Stimulated activated naive CD8-positive, alpha-beta T cell treated with anti-CD3 and anti-CD28 coated beads, Interleukin-15, Interleukin-2, amounts not matched to agents 100 U/mL and 50 U/mL, for 24 hours (primary cell): Measurements from ENCODE around the gene ERCC3.

Experiments
- ATAC-seq: fragments of 150-1000 bp; cut with Tn5 transposase; one replicate; pipeline ENCODE4 v1.10.0; 2021
- DNase-seq: peaks from one replicate; pipeline ENCODE4 v3.0.0; 2021

Gene ERCC3

GRCh38 chr2:127293748-127294562 is at the start of gene ERCC3:
ERCC3 (minus strand) TSS chr2:127294144; CDS start chr2:127294081, 63 bp downstream.
- peak; percentile 90 for DNase-seq
- ATAC-seq = peak; percentile 99

- DNase-seq (no peak), ATAC-seq (no peak)
Observed at GRCh38 chr2:127343277-127343676, 49.3 kb upstream of the ERCC3 start.

DNA sequence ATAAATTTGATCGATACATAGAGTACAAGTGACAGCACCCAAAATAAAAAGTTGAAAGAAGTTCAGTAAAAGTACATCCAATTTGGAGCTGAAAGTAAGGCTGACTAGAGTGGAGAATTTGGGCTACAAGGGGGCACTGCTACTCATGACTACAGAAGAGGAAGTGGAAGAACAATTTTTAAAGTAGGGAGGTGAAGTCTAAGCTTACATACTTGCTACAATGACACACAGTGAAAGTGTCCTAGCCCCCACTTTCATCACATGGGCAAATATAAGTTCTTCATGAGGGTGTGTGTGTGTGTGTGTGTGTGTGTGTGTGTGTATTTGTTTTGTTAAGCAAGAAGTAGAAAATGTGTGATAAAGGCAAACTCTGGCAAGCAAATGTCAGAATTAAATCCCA is 48.2 kb upstream of the ERCC3 start:
- no peak for DNase-seq

DNA sequence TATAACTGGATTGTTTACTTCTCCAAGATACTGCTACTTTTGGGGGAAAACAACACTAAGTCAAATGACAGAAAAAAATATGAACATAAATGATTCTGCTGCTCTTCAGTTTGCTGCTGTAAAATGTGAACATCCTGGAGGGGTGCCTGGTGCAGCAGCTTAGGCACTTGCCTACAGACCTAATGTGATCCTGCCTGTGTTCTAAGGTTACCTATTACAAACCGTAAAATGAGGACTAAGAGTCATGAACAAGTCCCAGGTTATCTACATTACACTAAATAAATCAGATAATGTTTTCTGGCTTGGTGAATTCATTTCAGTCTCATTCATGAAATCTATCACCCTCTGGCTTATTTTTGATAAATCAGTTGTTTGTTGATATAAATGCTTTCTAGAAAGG is 38.4 kb upstream of the ERCC3 start:
- ATAC-seq (no peak), DNase-seq (no peak)

More for the DNA sequence above, 48.2 kb upstream of the ERCC3 start:
- ATAC-seq = no peak

GRCh38 chr2:127330753-127331152 is 36.8 kb upstream of the ERCC3 start:
- no peak for ATAC-seq
- DNase-seq = no peak

DNA sequence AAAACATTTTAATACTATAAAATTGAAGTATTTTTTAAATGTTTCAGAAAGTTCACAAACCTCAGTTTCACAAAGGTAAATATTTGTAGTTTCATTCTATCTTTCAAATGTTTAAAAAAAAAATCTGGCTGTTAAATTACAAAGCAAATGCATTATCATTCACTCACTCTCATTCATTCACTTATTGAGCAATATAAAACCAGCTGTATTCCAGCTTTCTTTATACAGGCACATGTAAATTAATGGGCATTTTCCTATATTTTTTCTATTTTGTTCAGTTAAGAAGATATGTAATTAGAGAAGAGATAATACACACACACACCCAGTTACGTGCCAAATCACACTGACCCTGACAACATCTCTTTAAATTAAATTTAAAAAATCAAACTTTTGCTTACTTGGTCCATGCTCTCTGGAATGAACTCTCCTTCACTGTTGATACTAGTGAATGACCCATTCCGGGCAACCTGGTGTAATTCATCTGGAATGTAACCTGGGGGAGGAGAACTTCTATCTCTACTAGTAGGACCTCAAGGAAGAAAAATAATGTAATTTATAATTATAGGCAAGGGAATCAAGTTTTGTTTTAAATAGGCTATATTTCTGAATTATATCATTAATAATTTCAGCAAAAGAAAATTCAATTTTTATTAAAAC is 32.5 kb upstream of the ERCC3 start:
- no peak for DNase-seq
- no peak for ATAC-seq

GRCh38 chr2:127324635-127325034 is 30.7 kb upstream of the ERCC3 start:
- DNase-seq (no peak), ATAC-seq (no peak)

GRCh38 chr2:127321303-127321702 is 27.4 kb upstream of the ERCC3 start:
- DNase-seq (no peak), ATAC-seq (no peak)

- ATAC-seq (no peak), DNase-seq (no peak)
Observed at GRCh38 chr2:127320586-127321275, 26.8 kb upstream of the ERCC3 start.

DNA sequence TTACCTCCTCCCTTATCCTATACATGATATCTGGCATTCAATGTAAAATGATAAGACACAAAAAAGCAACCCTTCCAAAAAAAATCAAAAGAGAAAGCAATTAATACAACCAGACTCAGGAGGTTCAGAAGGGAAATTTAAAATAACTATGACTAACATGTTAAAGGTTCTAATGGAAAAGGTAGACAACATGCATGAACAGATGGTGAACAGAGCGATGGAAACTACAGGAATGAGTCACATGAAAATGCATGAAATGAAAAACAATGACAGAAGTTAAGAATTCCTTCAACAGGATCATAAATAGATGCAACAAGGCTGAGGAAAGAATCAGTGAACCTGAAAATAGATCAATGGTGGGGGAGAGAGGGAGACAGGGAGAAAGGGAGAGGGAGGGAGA is 26.1 kb upstream of the ERCC3 start:
- DNase-seq = no peak
- ATAC-seq = peak; percentile 59

DNA sequence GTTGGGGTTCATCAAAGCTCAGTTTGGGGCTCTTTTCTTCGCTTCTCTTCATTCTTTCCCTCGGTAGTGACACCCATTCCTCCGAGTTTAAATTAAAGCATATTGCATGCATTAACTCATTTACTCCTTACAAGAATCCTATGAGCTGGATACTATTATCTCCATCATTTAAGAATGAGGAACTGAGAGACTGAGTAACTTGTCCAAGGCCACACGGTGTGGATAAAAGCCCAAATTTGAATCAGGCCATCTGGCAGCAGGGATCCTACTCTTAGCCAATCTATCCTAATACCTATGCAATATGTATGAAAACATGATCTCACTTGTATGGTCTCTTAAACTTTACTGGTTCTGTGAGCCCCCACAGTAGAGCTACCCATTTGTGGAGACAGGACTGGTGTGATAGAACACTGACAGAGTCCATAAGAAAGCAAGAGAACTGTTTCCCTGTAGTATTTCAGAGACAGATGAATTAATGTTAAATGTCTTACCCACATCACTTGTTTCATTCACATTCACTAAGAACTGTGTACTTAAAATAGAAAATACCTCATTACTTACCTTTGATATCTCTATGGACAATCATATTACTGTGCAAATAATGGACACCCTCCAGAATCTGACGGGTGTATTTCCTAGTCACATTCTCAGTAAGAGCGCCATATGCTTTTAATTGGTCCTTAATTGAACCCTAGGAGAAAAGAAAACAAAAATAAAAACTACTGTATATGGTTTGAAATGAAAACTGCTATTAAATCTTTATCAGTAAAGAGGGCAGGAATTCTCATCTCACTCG is 20.4 kb upstream of the ERCC3 start:
- DNase-seq = no peak
- no peak for ATAC-seq

DNA sequence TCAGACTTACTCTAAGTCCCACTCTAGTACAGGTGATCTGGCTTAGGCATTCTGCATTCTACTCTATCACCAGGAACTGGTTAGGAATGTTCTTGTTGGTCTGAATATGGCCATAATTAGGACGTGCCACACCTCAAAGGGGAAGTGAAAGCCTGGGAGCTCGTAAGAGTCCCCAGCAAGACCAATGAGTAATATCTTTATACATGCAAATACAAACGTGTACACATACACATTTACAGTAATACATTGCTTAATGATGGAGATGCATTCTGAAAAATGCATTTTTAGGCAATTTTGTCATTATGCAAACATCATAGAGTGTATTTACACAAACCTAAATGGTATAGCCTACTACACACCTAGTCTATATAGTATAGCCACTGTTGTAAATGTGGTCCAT is 19.5 kb upstream of the ERCC3 start:
- ATAC-seq (no peak), DNase-seq (no peak)

- no peak for DNase-seq
- no peak for ATAC-seq
Observed at GRCh38 chr2:127310980-127311379, 17.0 kb upstream of the ERCC3 start.

GRCh38 chr2:127309468-127309867 is 15.5 kb upstream of the ERCC3 start:
- no peak for ATAC-seq
- no peak for DNase-seq

GRCh38 chr2:127308586-127309138 is 14.7 kb upstream of the ERCC3 start:
- ATAC-seq (no peak), DNase-seq (no peak)

DNA sequence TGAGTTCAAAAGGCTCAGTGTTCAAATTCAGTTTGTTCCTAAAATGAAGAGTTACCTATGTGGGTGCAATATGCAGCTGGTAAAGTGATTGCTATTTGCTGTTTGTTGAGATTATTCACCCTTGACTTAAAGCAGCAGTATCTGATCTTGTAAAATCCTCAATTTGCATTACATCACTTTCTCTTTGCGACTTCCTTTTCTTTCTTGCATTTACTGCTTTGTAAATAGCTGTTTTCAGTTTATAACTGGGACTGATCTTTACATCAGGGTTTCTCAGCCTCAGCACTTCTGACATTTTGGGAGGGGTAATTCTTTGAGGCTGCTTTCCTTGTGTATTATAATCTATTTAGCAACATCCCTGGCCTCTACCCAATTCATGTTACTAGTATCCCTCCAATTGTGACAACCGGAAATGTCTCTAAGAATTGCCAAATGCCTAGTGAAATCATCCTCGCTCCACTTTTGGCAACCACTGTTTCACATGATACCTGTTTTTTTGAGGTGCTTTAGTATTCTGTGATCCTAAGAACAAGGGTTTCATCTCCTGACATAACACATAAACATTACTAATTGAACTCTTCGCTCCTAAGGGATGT is 12.1 kb upstream of the ERCC3 start:
- DNase-seq (no peak), ATAC-seq (no peak)

- no peak for DNase-seq
- no peak for ATAC-seq
Observed at GRCh38 chr2:127302168-127302567, 8.2 kb upstream of the ERCC3 start.

GRCh38 chr2:127293386-127293747 is 577 bp downstream of the ERCC3 start:
- ATAC-seq = peak; percentile 12
- no peak for DNase-seq

DNA sequence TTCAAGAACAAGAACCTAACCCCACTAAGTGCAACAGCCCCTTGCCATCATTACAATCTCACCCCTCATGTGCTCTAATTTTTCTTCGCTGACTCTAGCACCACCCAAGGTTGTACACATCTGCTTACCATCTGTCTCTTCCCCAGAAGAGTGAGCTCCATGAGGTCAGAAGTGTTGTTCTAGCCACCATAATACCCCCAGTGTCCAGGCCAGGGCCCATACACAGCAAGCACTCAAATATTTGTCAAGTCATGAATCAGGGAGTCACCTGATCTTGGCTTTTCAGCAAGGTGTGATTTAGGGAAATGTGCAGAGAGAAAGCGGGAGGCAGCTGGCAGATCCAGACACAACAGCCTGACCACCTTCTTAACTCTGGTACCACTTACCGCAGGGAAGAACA is 5.7 kb downstream of the ERCC3 start:
- ATAC-seq (no peak), DNase-seq (no peak)

DNA sequence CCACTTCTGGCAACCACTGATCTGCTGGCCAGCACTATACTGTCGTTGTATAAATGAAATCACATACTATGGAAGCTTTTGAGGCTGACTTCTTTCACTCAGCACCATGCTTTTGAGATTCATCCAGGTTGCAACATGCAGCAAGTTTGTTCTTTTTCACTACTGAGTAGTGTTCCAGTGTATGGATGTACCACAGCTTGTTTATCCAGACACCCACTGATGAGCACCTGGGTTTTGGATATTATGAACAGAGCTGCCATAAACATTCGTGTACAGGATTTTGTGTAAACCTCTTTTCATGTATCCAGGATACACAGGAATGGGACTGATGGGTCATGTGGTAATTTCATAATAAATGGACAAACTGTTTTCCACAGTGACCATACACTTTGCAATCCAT is 10.7 kb downstream of the ERCC3 start:
- no peak for ATAC-seq

DNA sequence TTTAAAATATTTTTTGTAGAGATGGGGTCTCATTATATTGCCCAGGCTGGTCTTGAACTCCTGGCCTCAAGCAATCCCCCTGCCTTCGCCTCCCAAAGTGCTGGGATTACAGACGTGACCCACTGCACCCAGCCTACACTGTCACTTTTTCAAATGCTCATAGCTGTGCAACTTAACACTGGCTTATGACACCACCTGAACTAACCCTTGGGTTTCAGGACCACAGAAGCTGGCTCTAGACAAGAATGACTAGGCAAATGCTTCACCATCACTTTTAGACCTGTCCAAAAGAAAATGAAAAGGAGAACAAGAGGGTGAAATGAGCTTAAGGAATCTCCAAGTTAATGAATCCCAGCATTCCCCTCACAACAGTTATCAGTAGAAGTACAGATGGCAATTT is 13.3 kb downstream of the ERCC3 start:
- DNase-seq (no peak), ATAC-seq (no peak)

More for the DNA sequence above, 10.7 kb downstream of the ERCC3 start:
- no peak for DNase-seq

- ATAC-seq (no peak), DNase-seq (no peak)
Observed at GRCh38 chr2:127279781-127280180, 14.2 kb downstream of the ERCC3 start.
